ENCODE results near the gene PHPT1.
"Not testable (repeated sequence)": the region's sequence is repeated elsewhere in the genome, so short reads cannot be mapped to it uniquely, and the experiment has no call there.

The PHPT1 gene

GRCh38 chr9:136821826-136822544 is 27.2 kb upstream of the PHPT1 start:
- in situ Hi-C loops (cut with MboI; ENCODE audit: low pct_unique_long_range_greater_than_20kb, low sequenced_read_pairs): no loop called here
- DNase-seq: no peak

- in situ Hi-C loops (cut with MboI; ENCODE audit: low pct_unique_long_range_greater_than_20kb, low sequenced_read_pairs): no loop called here
- no peak for DNase-seq
These were observed 25.8 kb upstream of the PHPT1 start for GRCh38 chr9:136823136-136824046.

GRCh38 chr9:136824496-136825225 is 24.5 kb upstream of the PHPT1 start:
- no peak for DNase-seq
- in situ Hi-C loops (cut with MboI; ENCODE audit: low pct_unique_long_range_greater_than_20kb, low sequenced_read_pairs): no loop called here

- in situ Hi-C loops (cut with MboI; ENCODE audit: low pct_unique_long_range_greater_than_20kb, low sequenced_read_pairs): no loop called here
These were observed 23.7 kb upstream of the PHPT1 start for GRCh38 chr9:136825295-136826187.

GRCh38 chr9:136826188-136826541 is 23.0 kb upstream of the PHPT1 start:
- no peak for DNase-seq
- in situ Hi-C loops (cut with MboI; ENCODE audit: low pct_unique_long_range_greater_than_20kb, low sequenced_read_pairs): no loop called here

More at GRCh38 chr9:136825295-136826187, 23.7 kb upstream of the PHPT1 start:
- DNase-seq: no peak

- in situ Hi-C loops (cut with MboI; ENCODE audit: low pct_unique_long_range_greater_than_20kb, low sequenced_read_pairs): no loop called here
- no peak for DNase-seq
These were observed 22.3 kb upstream of the PHPT1 start for GRCh38 chr9:136826703-136827582.

- in situ Hi-C loops (cut with MboI; ENCODE audit: low pct_unique_long_range_greater_than_20kb, low sequenced_read_pairs): no loop called here
- DNase-seq: no peak
These were observed 21.3 kb upstream of the PHPT1 start for GRCh38 chr9:136827794-136828473.

- DNase-seq: no peak
- in situ Hi-C loops (cut with MboI; ENCODE audit: low pct_unique_long_range_greater_than_20kb, low sequenced_read_pairs): no loop called here
These were observed 20.6 kb upstream of the PHPT1 start for GRCh38 chr9:136828474-136829140.

- in situ Hi-C loops (cut with MboI; ENCODE audit: low pct_unique_long_range_greater_than_20kb, low sequenced_read_pairs): no loop called here
These were observed 19.8 kb upstream of the PHPT1 start for GRCh38 chr9:136829412-136829811.

GRCh38 chr9:136829981-136830885 is 19.0 kb upstream of the PHPT1 start:
- DNase-seq: no peak
- in situ Hi-C loops (cut with MboI; ENCODE audit: low pct_unique_long_range_greater_than_20kb, low sequenced_read_pairs): no loop called here

More at GRCh38 chr9:136829412-136829811, 19.8 kb upstream of the PHPT1 start:
- no peak for DNase-seq

- DNase-seq: no peak
These were observed 18.0 kb upstream of the PHPT1 start for GRCh38 chr9:136831002-136831719.

GRCh38 chr9:136831720-136832104 is 17.5 kb upstream of the PHPT1 start:
- no peak for DNase-seq
- in situ Hi-C loops (cut with MboI; ENCODE audit: low pct_unique_long_range_greater_than_20kb, low sequenced_read_pairs): no loop called here

More at GRCh38 chr9:136831002-136831719, 18.0 kb upstream of the PHPT1 start:
- in situ Hi-C loops (cut with MboI; ENCODE audit: low pct_unique_long_range_greater_than_20kb, low sequenced_read_pairs): no loop called here

GRCh38 chr9:136832581-136832980 is 16.6 kb upstream of the PHPT1 start:
- in situ Hi-C loops (cut with MboI; ENCODE audit: low pct_unique_long_range_greater_than_20kb, low sequenced_read_pairs): no loop called here
- no peak for DNase-seq

GRCh38 chr9:136833381-136834048 is 15.7 kb upstream of the PHPT1 start:
- DNase-seq; in situ Hi-C loops (cut with MboI; ENCODE audit: low pct_unique_long_range_greater_than_20kb, low sequenced_read_pairs): not testable (repeated sequence)

Data from KBM-7 (cell line).